Naive B cell (primary cell): ENCODE results near the gene ALK. TPM values are rescaled to one million over a fixed set of nuclear protein-coding genes. Genes with fewer than 3 reads are reported as not detected.

Experiments
- ATAC-seq, 2 donors: fragments of 150-1000 bp; cut with Tn5 transposase; 2 replicates each; pipeline ENCODE4 v1.10.0; 2021; ENCODE audit warnings: low read depth in 2 of 2, mild to moderate bottlenecking in 2 of 2, moderate library complexity in 2 of 2
- DNase-seq: peaks from one replicate; pipeline ENCODE4 v3.0.0; 2022
- H3K27ac Mint-ChIP-seq, 6 donors: one replicate each; pipeline ENCODE4 v1.8.0; 2020 to 2022; ENCODE audit warnings: mild to moderate bottlenecking in 6 of 6, mixed read lengths in 6 of 6, moderate library complexity in 5 of 6, inconsistent platforms in 2 of 6
- H3K27me3 Mint-ChIP-seq, 3 donors: one replicate each; pipeline ENCODE4 v1.8.0; 2021 to 2022; ENCODE audit warnings: mixed read lengths in 3 of 3, mild to moderate bottlenecking in 1 of 3
- H3K36me3 Mint-ChIP-seq, 2 donors: one replicate each; pipeline ENCODE4 v1.8.0; 2020 to 2022; ENCODE audit warnings: mixed read lengths in 2 of 2, inconsistent platforms in 1 of 2, mild to moderate bottlenecking in 1 of 2
- H3K4me1 Mint-ChIP-seq, 3 donors: one replicate each; pipeline ENCODE4 v1.8.0; 2020 to 2022; ENCODE audit warnings: mixed read lengths in 3 of 3, inconsistent platforms in 1 of 3, mild to moderate bottlenecking in 1 of 3, moderate library complexity in 1 of 3
- H3K4me3 Mint-ChIP-seq, 8 donors: one replicate each; pipeline ENCODE4 v1.8.0; 2020 to 2022; ENCODE audit warnings: mild to moderate bottlenecking in 8 of 8, mixed read lengths in 8 of 8, moderate library complexity in 8 of 8, inconsistent platforms in 2 of 8
- H3K9me3 Mint-ChIP-seq, 7 donors: one replicate each; pipeline ENCODE4 v1.8.0; 2020 to 2022; ENCODE audit warnings: mixed read lengths in 7 of 7, mild to moderate bottlenecking in 5 of 7, inconsistent platforms in 2 of 7, moderate library complexity in 1 of 7
- polyA plus RNA-seq, 6 donors: library from polyadenylated mRNA; unstranded; fragments of 300-500 nt; fragmentation: Illumina TruSeq; gene quantifications; one replicate each; pipeline ENCODE4 v1.2.3, GENCODE V29; 2021; ENCODE audit warnings: low read depth in 6 of 6

Gene ALK
- polyA plus RNA-seq, 6 donors from 2014 or later: not detected

GRCh38 chr2:29697181-29697580 is 224.2 kb downstream of the ALK start:
- DNase-seq: no peak
- ATAC-seq: no peak
- Mint-ChIP-seq H3K9me3 (peaks cover 0 to 7% (median 0%) of the 10 kb centered on the region in 7 donors), H3K4me1 (no peaks in the 10 kb centered on the region), H3K27me3 (peaks cover 0 to 8% (median 8%) of the 10 kb centered on the region in 3 donors), H3K27ac (no peak overlapping the region), H3K4me3 (no peak overlapping the region), H3K36me3 (no peaks in the 10 kb centered on the region)

GRCh38 chr2:29694741-29695140 is 226.6 kb downstream of the ALK start:
- no peak overlapping the region for H3K4me3 Mint-ChIP-seq
- H3K27me3 Mint-ChIP-seq: peaks cover 0 to 15% (median 5%) of the 10 kb centered on the region in 3 donors
- no peaks in the 10 kb centered on the region for H3K36me3 Mint-ChIP-seq
- no peak overlapping the region for H3K27ac Mint-ChIP-seq
- no peaks in the 10 kb centered on the region for H3K4me1 Mint-ChIP-seq
- DNase-seq (no peak), ATAC-seq (no peak)
- H3K9me3 Mint-ChIP-seq: peaks cover 0 to 7% (median 0%) of the 10 kb centered on the region in 7 donors

GRCh38 chr2:29691391-29691950 is 229.9 kb downstream of the ALK start:
- Mint-ChIP-seq H3K36me3 (no peaks in the 10 kb centered on the region), H3K9me3 (peaks cover 0 to 7% (median 0%) of the 10 kb centered on the region in 7 donors), H3K27ac (no peak overlapping the region), H3K4me1 (no peaks in the 10 kb centered on the region), H3K4me3 (no peak overlapping the region), H3K27me3 (peaks cover 0 to 15% (median 5%) of the 10 kb centered on the region in 3 donors)
- ATAC-seq: no peak
- DNase-seq: no peak

- H3K36me3 Mint-ChIP-seq: no peaks in the 10 kb centered on the region
- H3K27me3 Mint-ChIP-seq: peaks cover 11 to 15% (median 12%) of the 10 kb centered on the region in 3 donors
- H3K27ac Mint-ChIP-seq: no peak overlapping the region
These were observed 231.7 kb downstream of the ALK start for GRCh38 chr2:29689666-29690065.

GRCh38 chr2:29688429-29688828 is 233.0 kb downstream of the ALK start:
- peaks cover 11 to 15% (median 13%) of the 10 kb centered on the region in 3 donors for H3K27me3 Mint-ChIP-seq
- H3K36me3 Mint-ChIP-seq: no peaks in the 10 kb centered on the region
- no peak overlapping the region for H3K4me3 Mint-ChIP-seq
- ATAC-seq (no peak), DNase-seq (no peak)
- no peaks in the 10 kb centered on the region for H3K4me1 Mint-ChIP-seq
- H3K27ac Mint-ChIP-seq: no peak overlapping the region
- peaks cover 0 to 2% (median 0%) of the 10 kb centered on the region in 7 donors for H3K9me3 Mint-ChIP-seq

More at GRCh38 chr2:29689666-29690065, 231.7 kb downstream of the ALK start:
- ATAC-seq (no peak), DNase-seq (no peak)
- H3K4me1 Mint-ChIP-seq: no peaks in the 10 kb centered on the region
- peaks cover 0 to 2% (median 0%) of the 10 kb centered on the region in 7 donors for H3K9me3 Mint-ChIP-seq
- H3K4me3 Mint-ChIP-seq: no peak overlapping the region

- ATAC-seq (no peak), DNase-seq (no peak)
- no peaks in the 10 kb centered on the region for H3K4me1 Mint-ChIP-seq
- no peak overlapping the region for H3K4me3 Mint-ChIP-seq
- H3K27me3 Mint-ChIP-seq: peaks cover 7 to 17% (median 13%) of the 10 kb centered on the region in 3 donors
- no peaks in the 10 kb centered on the region for H3K9me3 Mint-ChIP-seq
- H3K36me3 Mint-ChIP-seq: no peaks in the 10 kb centered on the region
- no peak overlapping the region for H3K27ac Mint-ChIP-seq
These were observed 234.3 kb downstream of the ALK start for GRCh38 chr2:29687121-29687520.

GRCh38 chr2:29676886-29677453 is 244.4 kb downstream of the ALK start:
- DNase-seq (no peak), ATAC-seq (no peak)
- no peaks in the 10 kb centered on the region for H3K4me1 Mint-ChIP-seq
- H3K27ac Mint-ChIP-seq: no peak overlapping the region
- H3K36me3 Mint-ChIP-seq: no peaks in the 10 kb centered on the region
- no peak overlapping the region for H3K4me3 Mint-ChIP-seq
- H3K9me3 Mint-ChIP-seq: peaks cover 2 to 26% (median 8%) of the 10 kb centered on the region in 7 donors
- H3K27me3 Mint-ChIP-seq: peaks cover 9 to 18% (median 9%) of the 10 kb centered on the region in 3 donors

- DNase-seq (no peak), ATAC-seq (no peak)
- Mint-ChIP-seq H3K36me3 (peaks cover 0 to 5% of the 10 kb centered on the region in 2 donors), H3K27ac (no peak overlapping the region), H3K27me3 (no peaks in the 10 kb centered on the region), H3K9me3 (peaks cover 0 to 34% (median 15%) of the 10 kb centered on the region in 7 donors), H3K4me3 (no peak overlapping the region), H3K4me1 (no peaks in the 10 kb centered on the region)
These were observed 256.8 kb downstream of the ALK start for GRCh38 chr2:29664578-29664977.

- DNase-seq (no peak), ATAC-seq (no peak)
- Mint-ChIP-seq H3K27me3 (no peaks in the 10 kb centered on the region), H3K4me3 (no peak overlapping the region), H3K9me3 (peaks cover 0 to 21% (median 4%) of the 10 kb centered on the region in 7 donors), H3K4me1 (no peaks in the 10 kb centered on the region), H3K27ac (no peak overlapping the region), H3K36me3 (peaks cover 0 to under 1% of the 10 kb centered on the region in 2 donors)
These were observed 258.1 kb downstream of the ALK start for GRCh38 chr2:29663268-29663667.

- H3K27me3 Mint-ChIP-seq: no peaks in the 10 kb centered on the region
- ATAC-seq (no peak), DNase-seq (no peak)
- H3K27ac Mint-ChIP-seq: no peak overlapping the region
- no peaks in the 10 kb centered on the region for H3K4me1 Mint-ChIP-seq
- H3K36me3 Mint-ChIP-seq: no peaks in the 10 kb centered on the region
- H3K4me3 Mint-ChIP-seq: no peak overlapping the region
- H3K9me3 Mint-ChIP-seq: peaks cover 0 to 17% (median 3%) of the 10 kb centered on the region in 7 donors
These were observed 258.5 kb downstream of the ALK start for GRCh38 chr2:29662861-29663260.

- Mint-ChIP-seq H3K4me3 (no peak overlapping the region), H3K9me3 (peaks cover 0 to 14% (median 0%) of the 10 kb centered on the region in 7 donors), H3K36me3 (no peaks in the 10 kb centered on the region), H3K27ac (no peak overlapping the region), H3K27me3 (peaks cover 0 to 9% (median 0%) of the 10 kb centered on the region in 3 donors), H3K4me1 (no peaks in the 10 kb centered on the region)
- ATAC-seq: no peak
- DNase-seq: no peak
These were observed 261.2 kb downstream of the ALK start for GRCh38 chr2:29660201-29660600.

- Mint-ChIP-seq H3K4me3 (no peak overlapping the region), H3K27ac (no peak overlapping the region), H3K9me3 (peaks cover 0 to 9% (median 0%) of the 10 kb centered on the region in 7 donors), H3K36me3 (no peaks in the 10 kb centered on the region), H3K4me1 (no peaks in the 10 kb centered on the region), H3K27me3 (peaks cover 0 to 11% (median 0%) of the 10 kb centered on the region in 3 donors)
- no peak for ATAC-seq
- no peak for DNase-seq
These were observed 262.2 kb downstream of the ALK start for GRCh38 chr2:29659178-29659577.

- no peak for DNase-seq
- peaks cover 0 to 9% (median 0%) of the 10 kb centered on the region in 7 donors for H3K9me3 Mint-ChIP-seq
- ATAC-seq: no peak
- no peak overlapping the region for H3K4me3 Mint-ChIP-seq
- H3K4me1 Mint-ChIP-seq: no peaks in the 10 kb centered on the region
- no peak overlapping the region for H3K27ac Mint-ChIP-seq
- no peaks in the 10 kb centered on the region for H3K36me3 Mint-ChIP-seq
- peaks cover 0 to 13% (median 6%) of the 10 kb centered on the region in 3 donors for H3K27me3 Mint-ChIP-seq
These were observed 263.7 kb downstream of the ALK start for GRCh38 chr2:29657674-29658073.

GRCh38 chr2:29655391-29656086 is 265.8 kb downstream of the ALK start:
- Mint-ChIP-seq H3K36me3 (no peaks in the 10 kb centered on the region), H3K27me3 (peaks cover 0 to 13% (median 6%) of the 10 kb centered on the region in 3 donors), H3K4me3 (peak overlapping the region in 1 of 8 donors; percentile 7), H3K4me1 (no peaks in the 10 kb centered on the region), H3K27ac (no peak overlapping the region), H3K9me3 (peaks cover 0 to 6% (median 0%) of the 10 kb centered on the region in 7 donors)
- DNase-seq (no peak), ATAC-seq (no peak)
